Measurements from ENCODE around the gene IGSF9.

DNA sequence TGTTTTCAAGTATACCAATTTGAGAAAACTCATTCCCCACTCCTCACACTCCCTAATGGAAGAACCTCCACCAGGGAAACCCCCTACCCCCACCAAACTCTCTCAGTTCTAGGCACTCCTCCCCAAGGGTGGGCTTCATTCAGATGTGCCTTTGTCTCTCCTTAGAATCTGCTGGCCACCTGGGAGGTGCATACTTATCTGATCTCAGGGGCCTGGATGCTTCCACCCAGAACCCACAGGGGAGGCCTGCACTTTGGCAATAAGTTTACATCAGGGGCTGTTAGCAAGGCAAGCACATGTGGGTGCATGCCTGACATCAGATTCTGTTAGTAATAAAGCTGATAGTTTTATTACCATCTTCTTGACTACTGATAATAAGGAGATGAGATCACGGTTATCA, 41.1 kb upstream of the IGSF9 start:
- TF ChIP-seq, protein P1, sequence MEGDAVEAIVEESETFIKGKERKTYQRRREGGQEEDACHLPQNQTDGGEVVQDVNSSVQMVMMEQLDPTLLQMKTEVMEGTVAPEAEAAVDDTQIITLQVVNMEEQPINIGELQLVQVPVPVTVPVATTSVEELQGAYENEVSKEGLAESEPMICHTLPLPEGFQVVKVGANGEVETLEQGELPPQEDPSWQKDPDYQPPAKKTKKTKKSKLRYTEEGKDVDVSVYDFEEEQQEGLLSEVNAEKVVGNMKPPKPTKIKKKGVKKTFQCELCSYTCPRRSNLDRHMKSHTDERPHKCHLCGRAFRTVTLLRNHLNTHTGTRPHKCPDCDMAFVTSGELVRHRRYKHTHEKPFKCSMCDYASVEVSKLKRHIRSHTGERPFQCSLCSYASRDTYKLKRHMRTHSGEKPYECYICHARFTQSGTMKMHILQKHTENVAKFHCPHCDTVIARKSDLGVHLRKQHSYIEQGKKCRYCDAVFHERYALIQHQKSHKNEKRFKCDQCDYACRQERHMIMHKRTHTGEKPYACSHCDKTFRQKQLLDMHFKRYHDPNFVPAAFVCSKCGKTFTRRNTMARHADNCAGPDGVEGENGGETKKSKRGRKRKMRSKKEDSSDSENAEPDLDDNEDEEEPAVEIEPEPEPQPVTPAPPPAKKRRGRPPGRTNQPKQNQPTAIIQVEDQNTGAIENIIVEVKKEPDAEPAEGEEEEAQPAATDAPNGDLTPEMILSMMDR (IDR thresholded peaks at IDR 0.05; ENCODE audit: low read length): no peak
- no peak for TF ChIP-seq EZH2 (optimal IDR thresholded peaks at IDR 0.05; ENCODE audit: low read depth, low read length)

Measured in MM.1S (cell line).